RWPE1 (cell line): ENCODE data around the gene TMEM247.

Experiments used
- CTCF ChIA-PET: fragments of 350-600 bp; sonication (Branson Sonifier 250); formaldehyde crosslinking; extraction: SDS; loops from one replicate; lab custom pipeline; 2021; lab: Yijun Ruan, JAX
- POLR2A ChIA-PET: fragments of 400-600 bp; formaldehyde crosslinking; extraction: SDS; loops from one replicate; lab custom pipeline; 2020; ENCODE audit warnings: antibody characterized with exemption; ENCODE audit not compliant: low non-redundant PET; lab: Yijun Ruan, JAX
- DNase-seq: peaks from one replicate; pipeline ENCODE4 v3.0.0; 2012; ENCODE audit warnings: low spot score
- H3K27ac ChIP-seq: fragments of 450-650 bp; 2 replicates; pipeline ENCODE4 v1.5.1; 2017
- CTCF ChIP-seq: fragments of 450-650 bp; conservative IDR thresholded peaks from 2 replicates; pipeline ENCODE4 v1.5.1; 2017; ENCODE audit warnings: low read depth, mild to moderate bottlenecking

TMEM247 gene

GRCh38 chr2:46497766-46498165, 18.4 kb downstream of the TMEM247 start:
- H3K27ac ChIP-seq = no peak overlapping the region
- no peak for DNase-seq
- POLR2A ChIA-PET = no interaction called here
- no peak for TF ChIP-seq CTCF
- CTCF ChIA-PET = no interaction called here

GRCh38 chr2:46498681-46499080, 19.3 kb downstream of the TMEM247 start:
- no peak for TF ChIP-seq CTCF
- H3K27ac ChIP-seq = no peak overlapping the region
- ChIA-PET CTCF (no interaction called here), POLR2A (no interaction called here)
- DNase-seq = no peak

DNA sequence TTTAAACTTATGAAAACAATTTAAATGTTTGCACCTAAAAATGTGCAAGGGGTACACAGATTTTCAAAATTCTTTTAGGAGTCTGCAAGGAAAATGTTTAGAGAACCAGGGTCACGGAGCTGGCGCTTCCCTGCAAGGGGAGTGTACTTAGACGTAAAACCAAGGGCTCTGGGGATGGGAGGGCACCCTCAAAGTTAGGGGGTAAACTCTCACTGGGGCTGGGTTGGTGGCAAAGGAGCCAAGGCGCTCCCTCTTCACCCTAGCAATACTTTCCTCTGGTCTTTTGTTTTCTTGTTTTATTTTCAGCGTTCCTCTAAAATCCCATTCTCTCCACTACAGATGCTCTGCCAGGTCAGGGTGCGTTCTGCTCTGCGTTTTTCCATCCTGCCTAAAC, 20.0 kb downstream of the TMEM247 start:
- POLR2A ChIA-PET = no interaction called here
- peak overlapping the region; percentile 90 for H3K27ac ChIP-seq
- no peak for DNase-seq
- CTCF ChIA-PET = no interaction called here
- no peak for TF ChIP-seq CTCF

DNA sequence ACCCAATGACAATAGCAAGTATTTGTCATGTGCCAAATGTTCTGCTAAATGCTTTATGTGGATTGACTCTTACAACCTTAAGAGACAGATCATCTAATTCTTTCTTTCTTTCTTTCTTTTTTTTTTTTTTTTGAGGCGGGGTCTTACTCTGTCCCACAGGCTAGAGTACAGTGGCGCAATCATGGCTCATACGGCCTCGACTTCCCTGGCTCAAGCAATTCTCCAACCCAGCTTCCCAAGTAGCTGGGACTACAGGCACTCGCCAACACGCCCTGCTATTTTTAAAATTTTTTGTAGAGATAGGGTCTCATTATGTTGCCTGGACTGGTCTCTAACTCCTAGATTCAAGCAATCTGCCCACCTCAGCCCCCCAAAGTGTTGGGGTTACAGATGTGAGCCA, 21.4 kb downstream of the TMEM247 start:
- ChIA-PET POLR2A (no interaction called here), CTCF (no interaction called here)
- no peak overlapping the region for H3K27ac ChIP-seq
- no peak for TF ChIP-seq CTCF
- no peak for DNase-seq

DNA sequence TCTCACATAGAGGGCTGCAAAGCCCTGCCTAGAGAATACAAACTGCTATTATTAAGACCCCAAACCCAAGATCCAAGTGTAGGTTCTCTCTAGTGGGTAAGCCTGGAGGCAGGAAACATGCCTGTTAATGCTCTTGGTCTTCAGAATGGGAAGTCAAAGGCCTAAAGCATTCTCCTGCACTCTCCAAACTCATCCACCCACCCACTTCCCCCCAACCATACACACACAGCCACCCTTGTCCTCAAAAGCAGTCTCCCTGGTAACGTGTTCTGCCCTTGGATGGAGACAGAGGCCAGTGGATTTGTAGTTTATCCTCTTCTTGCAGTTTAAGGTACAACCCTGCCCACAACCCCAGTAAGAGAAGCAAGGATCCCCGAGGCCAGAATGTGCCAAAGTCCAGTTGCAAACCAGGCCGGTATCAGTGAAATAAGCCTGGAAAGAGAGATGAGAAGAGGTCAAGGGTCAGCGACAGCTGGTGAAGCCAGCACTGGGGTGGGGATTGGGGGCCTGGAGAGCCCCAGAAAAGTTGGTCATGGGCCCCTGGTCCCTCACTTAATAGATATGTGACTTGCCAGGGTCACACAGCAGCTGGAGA, 23.0 kb downstream of the TMEM247 start:
- CTCF ChIA-PET = no interaction called here
- H3K27ac ChIP-seq = no peak overlapping the region
- POLR2A ChIA-PET = no interaction called here
- no peak for DNase-seq
- TF ChIP-seq CTCF = no peak

GRCh38 chr2:46503686-46504085, 24.3 kb downstream of the TMEM247 start:
- no peak overlapping the region for H3K27ac ChIP-seq
- ChIA-PET CTCF (no interaction called here), POLR2A (no interaction called here)
- no peak for TF ChIP-seq CTCF
- DNase-seq = no peak
